HG03025 (cell line): ENCODE results near the gene TRIM74.
"Not testable (repeated sequence)": the region's sequence is repeated elsewhere in the genome, so short reads cannot be mapped to it uniquely, and the experiment has no call there.

Experiments
- ATAC-seq: cut with Tn5 transposase; IDR thresholded peaks from one replicate; pipeline ENCODE4 v1.9.1; 2021; ENCODE audit warnings: mild to moderate bottlenecking, moderate library complexity; ENCODE audit not compliant: unreplicated experiment, low FRiP score

TRIM74 gene

DNA sequence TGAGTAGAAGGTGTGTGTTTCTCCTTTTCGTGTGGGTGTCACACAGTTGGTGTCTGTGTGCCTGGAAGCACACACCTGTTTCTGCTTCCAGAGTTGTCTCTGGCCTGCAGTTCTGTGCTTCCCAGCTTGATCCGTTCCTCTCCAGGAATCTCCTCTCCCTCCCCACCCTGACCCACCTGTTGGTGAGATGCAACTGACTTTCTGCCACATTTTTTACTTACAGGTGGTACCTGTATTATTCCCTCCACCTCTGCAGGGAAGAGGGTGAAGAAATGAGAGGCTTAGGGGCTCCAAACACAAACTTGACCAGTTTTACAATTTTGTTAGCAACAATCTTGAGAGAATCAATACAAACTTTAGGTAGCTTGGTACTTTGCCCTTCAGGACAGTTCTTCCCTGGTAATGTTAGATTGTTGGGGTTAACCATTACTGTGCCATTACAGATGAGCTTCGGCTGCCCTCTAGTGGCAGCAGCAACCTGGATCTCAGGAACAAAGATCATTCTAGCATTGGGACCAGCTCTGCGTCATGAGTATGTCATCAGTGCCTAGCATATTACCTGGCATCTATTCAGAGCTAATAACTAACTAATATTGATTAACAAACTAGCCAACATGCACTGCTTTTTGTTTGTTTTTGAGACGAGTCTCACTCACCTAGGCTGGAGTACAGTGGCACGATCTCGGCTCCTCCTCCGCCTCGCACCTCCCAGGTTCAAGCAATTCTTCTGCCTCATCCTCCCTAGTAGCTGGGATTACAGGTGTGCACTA is 54.3 kb downstream of the TRIM74 start:
- ATAC-seq, result not testable (repeated sequence)

DNA sequence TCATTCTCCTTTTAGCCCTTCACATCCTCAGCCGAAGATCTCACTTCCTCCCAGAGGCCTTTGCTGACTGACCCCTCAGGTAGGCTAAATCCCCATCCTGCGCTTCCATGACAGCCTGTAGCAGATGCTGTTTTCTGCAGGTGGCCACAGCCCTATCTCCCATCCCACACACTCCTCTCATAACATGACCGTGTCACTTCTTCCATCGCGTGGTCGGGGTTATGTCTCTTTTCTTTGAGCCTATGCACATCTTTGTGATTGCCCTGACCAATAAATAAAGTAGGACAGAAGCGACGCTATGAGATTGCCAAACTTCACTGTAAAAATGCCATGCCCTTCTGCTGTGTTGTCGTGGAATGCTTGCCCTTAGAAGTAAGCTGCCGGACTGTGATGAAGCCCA is 55.5 kb downstream of the TRIM74 start:
- ATAC-seq, result not testable (repeated sequence)

DNA sequence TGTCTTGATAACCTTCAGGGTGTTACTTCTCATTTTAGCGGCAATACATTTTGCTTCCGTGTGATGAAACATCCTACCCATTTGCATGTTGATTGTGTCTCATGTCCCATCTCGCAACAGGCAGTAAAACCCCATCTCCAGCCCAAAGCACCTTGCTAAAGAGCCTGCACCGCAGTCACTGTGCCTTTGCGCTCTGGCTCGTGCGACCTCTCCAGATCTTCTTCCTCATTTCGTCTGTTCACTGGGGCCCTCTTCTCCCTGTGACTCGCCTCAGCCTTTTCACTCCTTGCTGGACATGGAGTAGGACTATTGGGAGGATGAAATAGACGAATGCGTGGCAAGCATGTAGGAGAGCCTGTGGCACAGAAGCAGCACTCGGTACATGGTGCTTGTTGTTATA is 57.9 kb downstream of the TRIM74 start:
- not testable (repeated sequence) for ATAC-seq
